Inflammatory macrophage (primary cell): Measurements from ENCODE around the gene GSX2.
A peak's percentile ranks its signal among the peaks of the same experiment; 100 is the strongest.

Source experiments
- DNase-seq, 2 donors: peaks; one replicate each; pipeline ENCODE4 v3.0.0-alpha.2; 2020 to 2022

Gene GSX2

DNA sequence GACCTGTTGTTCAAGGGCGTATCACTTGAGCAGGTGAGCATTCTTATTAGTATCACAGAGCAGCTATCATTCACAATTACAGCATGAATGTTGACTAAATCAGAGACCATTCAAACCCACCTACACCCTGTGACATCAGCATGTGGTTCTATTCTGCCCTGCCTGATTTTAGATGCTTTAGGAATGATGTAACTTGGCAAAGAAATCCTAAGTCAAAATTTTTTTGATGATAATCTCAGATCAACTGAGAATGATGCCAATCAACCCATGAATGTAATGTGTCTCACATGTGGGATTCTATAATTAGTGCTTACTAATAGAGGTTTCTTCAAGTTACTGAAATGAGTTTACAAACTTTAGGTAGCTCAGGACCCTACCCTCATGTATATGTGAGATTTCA is 22.2 kb upstream of the GSX2 start:
- DNase-seq = no peak

- no peak for DNase-seq
These were observed 17.8 kb upstream of the GSX2 start for GRCh38 chr4:54082168-54082567.

DNA sequence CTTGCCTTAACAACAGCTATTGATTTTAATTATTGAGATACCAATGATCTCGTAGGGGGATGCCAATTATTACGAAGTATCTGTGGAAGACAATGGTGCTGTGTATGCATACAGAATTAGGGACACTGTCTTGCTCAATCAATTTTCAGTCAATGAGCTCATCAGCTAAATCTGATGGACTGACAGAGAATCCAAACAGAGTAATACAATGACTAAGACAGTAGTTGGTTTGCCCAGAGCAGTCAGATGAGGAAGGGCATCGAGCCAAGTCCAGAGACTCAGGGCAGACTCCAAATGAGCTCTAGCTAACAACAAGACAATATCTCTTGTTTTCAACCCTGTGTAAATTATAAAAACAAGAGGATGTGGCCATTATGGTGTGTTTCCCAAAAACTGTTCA is 14.7 kb upstream of the GSX2 start:
- peak; percentile 76 to 86 for DNase-seq

- DNase-seq = no peak
These were observed 10.1 kb upstream of the GSX2 start for GRCh38 chr4:54089875-54090274.

GRCh38 chr4:54090404-54090803 is 9.6 kb upstream of the GSX2 start:
- no peak for DNase-seq

GRCh38 chr4:54090804-54091623 is 8.9 kb upstream of the GSX2 start:
- no peak for DNase-seq

DNA sequence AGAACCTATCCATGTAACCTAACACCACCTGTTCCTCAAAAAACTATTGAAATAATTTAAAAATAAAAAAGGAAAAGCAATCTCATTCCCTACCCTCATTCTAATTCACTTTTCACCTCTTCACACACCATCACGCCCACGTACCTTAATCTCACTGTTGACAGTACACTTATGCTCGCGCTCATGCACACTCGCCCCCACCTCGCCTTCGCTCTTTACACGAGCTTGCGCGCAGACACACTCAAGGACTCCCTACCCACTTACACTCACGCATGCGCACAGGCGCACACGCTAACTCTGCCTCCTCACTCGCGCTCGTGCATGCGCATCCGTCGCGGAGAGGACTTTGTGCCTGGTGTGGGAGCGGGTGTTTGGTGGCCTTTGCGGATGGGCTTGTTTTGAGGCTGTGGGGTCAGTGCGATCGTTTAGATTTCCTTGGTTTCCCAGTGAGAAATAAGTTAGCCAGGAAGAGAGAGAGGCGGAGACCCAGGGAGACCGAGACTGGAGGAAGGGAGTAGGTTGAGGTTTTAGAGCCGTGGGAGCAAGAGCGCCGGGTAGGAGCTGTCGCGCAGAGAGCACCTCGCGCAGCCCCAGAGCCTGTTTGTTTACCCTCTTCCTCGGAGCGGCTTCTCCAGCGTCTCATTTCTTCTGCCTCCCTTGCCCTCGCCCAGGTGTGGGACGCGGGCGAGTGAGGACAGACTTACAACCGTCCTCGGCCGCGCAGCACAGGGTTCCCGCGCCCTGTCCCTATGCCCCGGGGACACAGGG is 8.1 kb upstream of the GSX2 start:
- peak; percentile 62 to 77 for DNase-seq

GRCh38 chr4:54092405-54093323 is 7.3 kb upstream of the GSX2 start:
- DNase-seq = no peak

DNA sequence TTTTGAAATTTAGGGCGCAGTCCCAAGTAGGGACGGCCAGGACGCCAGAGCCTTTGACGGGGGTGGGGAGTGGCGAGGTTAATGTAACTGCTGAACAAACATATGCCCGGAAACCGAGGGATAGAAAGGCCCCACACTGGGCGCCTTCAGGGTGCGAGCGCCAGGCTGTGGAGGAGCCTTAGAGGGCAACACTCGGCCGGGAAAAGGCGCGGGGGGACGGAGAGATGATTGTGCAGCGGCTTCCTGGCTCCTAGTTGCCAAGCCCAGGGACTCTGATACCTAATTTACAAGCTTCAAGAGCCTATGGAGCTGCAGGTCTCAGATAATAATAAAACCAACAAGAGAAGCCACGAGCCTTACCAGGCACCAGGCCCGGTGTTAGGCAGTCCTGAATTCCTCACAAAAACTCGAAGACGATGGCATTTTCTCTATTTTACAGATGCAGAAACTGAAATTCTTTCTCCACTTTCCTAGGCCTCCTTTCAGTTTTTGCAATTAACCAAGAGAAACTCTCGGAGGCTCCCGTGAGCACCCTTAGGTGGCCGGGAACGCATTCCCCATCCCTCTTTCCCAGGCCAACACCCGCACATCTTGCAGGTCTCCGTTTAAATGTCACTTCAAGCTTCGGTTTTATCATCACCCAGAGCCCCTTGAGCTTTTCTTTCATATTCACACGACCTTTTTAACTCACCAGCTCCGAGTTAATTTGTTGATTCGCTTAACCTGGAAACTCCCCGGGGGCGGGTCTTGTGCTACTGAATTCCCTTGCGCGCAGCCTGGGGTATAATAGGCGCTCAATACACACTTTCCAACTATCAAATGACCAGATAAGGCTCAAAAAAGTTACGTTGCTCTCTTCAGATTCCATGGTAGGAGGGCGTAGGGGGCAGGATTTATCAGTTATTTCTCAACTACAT is 6.4 kb upstream of the GSX2 start:
- no peak for DNase-seq

GRCh38 chr4:54094451-54094850 is 5.5 kb upstream of the GSX2 start:
- no peak for DNase-seq

GRCh38 chr4:54095110-54095825 is 4.7 kb upstream of the GSX2 start:
- no peak for DNase-seq

GRCh38 chr4:54096295-54096962 is 3.5 kb upstream of the GSX2 start:
- DNase-seq = no peak

GRCh38 chr4:54097152-54097551 is 2.8 kb upstream of the GSX2 start:
- DNase-seq = no peak

GRCh38 chr4:54098375-54098774 is 1.6 kb upstream of the GSX2 start:
- no peak for DNase-seq

- no peak for DNase-seq
These were observed 646 bp upstream of the GSX2 start for GRCh38 chr4:54099287-54099747.

DNA sequence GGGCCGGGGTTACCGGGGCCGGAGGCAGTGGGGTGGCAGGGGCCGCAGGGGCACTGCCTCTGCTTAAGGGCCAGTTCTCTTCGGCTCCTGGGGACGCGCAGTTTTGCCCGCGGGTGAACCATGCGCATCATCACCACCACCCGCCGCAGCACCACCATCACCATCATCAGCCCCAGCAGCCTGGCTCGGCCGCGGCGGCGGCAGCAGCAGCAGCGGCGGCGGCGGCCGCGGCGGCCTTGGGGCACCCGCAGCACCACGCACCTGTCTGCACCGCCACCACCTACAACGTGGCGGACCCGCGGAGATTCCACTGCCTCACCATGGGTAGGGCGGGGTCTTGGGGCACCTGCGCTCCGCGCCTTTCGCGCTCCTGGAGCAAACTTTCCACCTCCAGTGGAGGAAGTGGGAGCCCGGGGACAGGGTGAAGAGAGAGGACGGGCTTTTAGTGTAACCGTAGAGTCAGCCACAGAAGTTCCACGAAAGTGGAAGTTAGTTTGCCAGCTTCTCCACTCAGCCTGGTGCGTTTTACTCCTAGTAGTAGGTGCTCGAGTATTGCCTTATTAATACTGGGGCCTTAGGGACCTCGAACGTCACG is 729 bp downstream of the GSX2 start:
- peak in 1 of 2 donors; percentile 23 for DNase-seq

DNA sequence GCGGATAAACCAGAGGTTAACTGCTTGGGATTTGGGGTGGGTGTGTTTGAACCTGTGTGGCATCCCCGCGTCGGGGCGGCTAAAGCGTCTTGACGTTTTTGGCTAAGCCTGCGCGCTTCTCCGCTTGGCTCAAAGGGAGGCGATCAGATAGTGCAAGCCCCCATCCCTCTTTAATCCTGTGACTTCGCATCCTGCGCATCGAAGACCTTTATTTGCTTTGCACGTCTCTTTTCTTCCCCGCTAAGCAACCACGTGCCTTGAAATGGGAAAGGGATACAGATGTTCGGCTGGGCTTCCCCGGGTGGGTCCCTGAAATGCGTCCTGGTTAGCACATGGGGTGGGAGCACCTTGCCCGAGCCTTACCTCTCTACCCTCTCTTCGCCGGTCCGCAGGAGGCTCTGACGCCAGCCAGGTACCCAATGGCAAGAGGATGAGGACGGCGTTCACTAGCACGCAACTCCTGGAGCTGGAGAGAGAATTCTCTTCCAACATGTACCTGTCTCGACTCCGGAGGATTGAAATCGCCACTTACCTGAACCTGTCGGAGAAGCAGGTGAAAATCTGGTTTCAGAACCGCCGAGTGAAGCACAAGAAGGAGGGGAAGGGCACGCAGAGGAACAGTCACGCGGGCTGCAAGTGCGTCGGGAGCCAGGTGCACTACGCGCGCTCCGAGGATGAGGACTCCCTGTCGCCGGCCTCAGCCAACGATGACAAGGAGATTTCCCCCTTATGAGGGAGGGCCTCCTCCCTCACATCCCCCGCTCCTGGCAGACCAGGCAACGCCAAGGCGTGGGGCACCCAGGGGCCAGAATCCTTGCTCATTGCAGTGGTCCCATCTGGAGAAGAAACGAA is 1.5 kb downstream of the GSX2 start:
- DNase-seq = no peak

- no peak for DNase-seq
These were observed 2.7 kb downstream of the GSX2 start for GRCh38 chr4:54102531-54103106.

DNA sequence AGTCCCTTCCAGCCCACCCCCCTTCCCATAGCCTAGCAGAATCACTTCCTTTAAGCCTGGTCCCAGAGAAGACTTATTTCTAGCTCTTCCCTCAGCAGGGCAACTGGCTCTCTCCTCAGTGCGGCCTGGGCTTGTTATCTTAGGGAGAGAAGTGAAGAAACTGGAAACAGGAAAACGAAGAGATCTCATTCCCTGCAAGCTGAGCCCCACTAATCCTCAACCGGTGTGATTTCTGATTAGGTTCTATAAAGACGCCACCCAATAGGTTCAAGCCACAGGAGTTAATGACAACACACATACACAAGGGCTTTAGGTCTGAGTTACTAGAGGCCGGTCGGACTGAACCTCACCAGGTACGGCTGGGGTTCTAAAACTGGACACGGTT is 3.2 kb downstream of the GSX2 start:
- no peak for DNase-seq
